SK-N-SH (cell line): ENCODE results near the gene KCNAB1. TPM values are rescaled to one million over a fixed set of nuclear protein-coding genes. Genes with fewer than 3 reads are reported as not detected.
"Not testable (repeated sequence)": the region's sequence is repeated elsewhere in the genome, so short reads cannot be mapped to it uniquely, and the experiment has no call there.

Experiments
- CTCF ChIA-PET: fragments of 300-600, 350-600 bp; formaldehyde crosslinking; extraction: SDS; loops from one replicate; lab custom pipeline; 2021; lab: Yijun Ruan, JAX
- POLR2A ChIA-PET: fragments of 350-600 bp; sonication (Branson Sonifier 250); formaldehyde crosslinking; extraction: SDS; loops from one replicate; lab custom pipeline; 2020; ENCODE audit warnings: antibody characterized with exemption, inconsistent platforms; lab: Yijun Ruan, JAX
- DNase-seq: peaks from one replicate; pipeline ENCODE4 v3.0.0; 2012
- H2AFZ ChIP-seq: fragments of 200-600 bp; sonication (generic); 2 replicates; pipeline ENCODE4 v1.8.1; 2016; ENCODE audit warnings: antibody characterized with exemption, mild to moderate bottlenecking, low read depth
- H3F3A ChIP-seq: fragments of 200-600 bp; sonication (generic); replicated peaks from 2 replicates; pipeline ENCODE3; 2016; ENCODE audit warnings: antibody characterized with exemption, mild to moderate bottlenecking; ENCODE audit not compliant: insufficient read depth
- H3K27ac ChIP-seq, 2 experiments: fragments of 200-500 bp in 1 of 2; fragments of 200-600 bp in 1 of 2; sonication (Bioruptor generic) in 1 of 2; sonication (generic), shearing (Covaris generic) in 1 of 2; 2 replicates each; pipeline versions ENCODE4 v1.5.1 to v1.6.1; 2014 to 2016; ENCODE audit warnings: low read depth in 2 of 2, inconsistent platforms in 1 of 2, low read length in 1 of 2, mild to moderate bottlenecking in 1 of 2, mixed read lengths in 1 of 2
- H3K27me3 ChIP-seq: fragments of 200-600 bp; sonication (generic), shearing (Covaris generic); 2 replicates; pipeline ENCODE4 v1.6.1; 2016; ENCODE audit warnings: mixed run types; ENCODE audit not compliant: insufficient read depth
- H3K36me3 ChIP-seq, 2 experiments: fragments of 200-500 bp in 1 of 2; fragments of 200-600 bp in 1 of 2; sonication (Bioruptor generic) in 1 of 2; sonication (generic) in 1 of 2; replicated peaks in 1 of 2; 2 replicates each; pipeline versions ENCODE3 to v1.5.1; 2014 to 2016; ENCODE audit warnings: low read length in 1 of 2, mild to moderate bottlenecking in 1 of 2; ENCODE audit not compliant: insufficient read depth in 2 of 2, control insufficient read depth in 1 of 2
- H3K4me1 ChIP-seq, 2 experiments: fragments of 200-500 bp in 1 of 2; fragments of 200-600 bp in 1 of 2; sonication (Bioruptor generic) in 1 of 2; sonication (generic), shearing (Covaris generic) in 1 of 2; 2 replicates each; pipeline versions ENCODE4 v1.5.1 to v1.6.1; 2014 to 2016; ENCODE audit warnings: low read depth in 1 of 2, low read length in 1 of 2, mixed run types in 1 of 2; ENCODE audit not compliant: insufficient read depth in 2 of 2, control insufficient read depth in 1 of 2
- H3K4me2 ChIP-seq: fragments of 200-600 bp; sonication (generic), shearing (Covaris generic); 2 replicates; pipeline ENCODE4 v1.6.1; 2017; ENCODE audit warnings: mixed run types
- H3K4me3 ChIP-seq, 2 experiments: fragments of 200-500 bp in 1 of 2; fragments of 200-600 bp in 1 of 2; sonication (Bioruptor generic) in 1 of 2; sonication (generic), shearing (Covaris generic) in 1 of 2; 2 replicates each; pipeline versions ENCODE4 v1.5.1 to v1.8.1; 2014 to 2016; ENCODE audit warnings: low read depth in 2 of 2, inconsistent platforms in 1 of 2, low read length in 1 of 2, mild to moderate bottlenecking in 1 of 2, mixed read lengths in 1 of 2, moderate library complexity in 1 of 2
- H3K79me2 ChIP-seq: fragments of 200-600 bp; sonication (generic); 2 replicates; pipeline ENCODE4 v1.8.1; 2017; ENCODE audit warnings: mild to moderate bottlenecking; ENCODE audit not compliant: insufficient read depth
- H3K9ac ChIP-seq: fragments of 200-600 bp; sonication (generic); 2 replicates; pipeline ENCODE4 v1.6.1; 2017; ENCODE audit warnings: mixed run types
- H3K9me2 ChIP-seq: fragments of 200-600 bp; sonication (generic); 2 replicates; pipeline ENCODE4 v1.6.1; 2017; ENCODE audit warnings: mixed run types
- H3K9me3 ChIP-seq: fragments of 200-600 bp; sonication (generic); 2 replicates; pipeline ENCODE4 v1.6.1; 2017; ENCODE audit warnings: mixed run types, mild to moderate bottlenecking, moderate library complexity
- H4K20me1 ChIP-seq: fragments of 200-600 bp; sonication (generic); 2 replicates; pipeline ENCODE4 v1.6.1; 2017; ENCODE audit warnings: mild to moderate bottlenecking, mixed run types; ENCODE audit not compliant: insufficient read depth
- MEF2A ChIP-seq: IDR thresholded peaks from 2 replicates; pipeline ENCODE4 v1.4.0; 2012; ENCODE audit warnings: low read depth, borderline replicate concordance
- RCOR1 ChIP-seq: fragments of 150-350 bp; IDR thresholded peaks from 2 replicates; pipeline ENCODE4 v1.6.1; 2017; ENCODE audit warnings: antibody characterized with exemption, low read length
- TAF1 ChIP-seq: IDR thresholded peaks from 2 replicates; pipeline ENCODE4 v1.6.1; 2012; ENCODE audit warnings: low read depth, mild to moderate bottlenecking, low read length, moderate library complexity, borderline replicate concordance
- USF2 ChIP-seq: fragments of 150-350 bp; IDR thresholded peaks from 2 replicates; pipeline ENCODE4 v1.6.1; 2017; ENCODE audit warnings: antibody characterized with exemption, low read length, low read depth, borderline replicate concordance
- WGBS: methylation state at CpG from one replicate; pipeline ENCODE4 v1.1.6; 2017; ENCODE audit warnings: low lambda C conversion rate; 5-methylcytosine and 5-hydroxymethylcytosine counted together
- polyA plus RNA-seq, 3 experiments: library from polyadenylated mRNA; depleted of rRNA; stranded (reverse); fragments of >200 nt; gene quantifications; 2 replicates each; pipeline ENCODE4 v1.2.3, GENCODE V29; 2012

Gene KCNAB1
- polyA plus RNA-seq, 1 of the 3 experiments (the other 2 are of a cell fraction): 82.1 TPM

DNA sequence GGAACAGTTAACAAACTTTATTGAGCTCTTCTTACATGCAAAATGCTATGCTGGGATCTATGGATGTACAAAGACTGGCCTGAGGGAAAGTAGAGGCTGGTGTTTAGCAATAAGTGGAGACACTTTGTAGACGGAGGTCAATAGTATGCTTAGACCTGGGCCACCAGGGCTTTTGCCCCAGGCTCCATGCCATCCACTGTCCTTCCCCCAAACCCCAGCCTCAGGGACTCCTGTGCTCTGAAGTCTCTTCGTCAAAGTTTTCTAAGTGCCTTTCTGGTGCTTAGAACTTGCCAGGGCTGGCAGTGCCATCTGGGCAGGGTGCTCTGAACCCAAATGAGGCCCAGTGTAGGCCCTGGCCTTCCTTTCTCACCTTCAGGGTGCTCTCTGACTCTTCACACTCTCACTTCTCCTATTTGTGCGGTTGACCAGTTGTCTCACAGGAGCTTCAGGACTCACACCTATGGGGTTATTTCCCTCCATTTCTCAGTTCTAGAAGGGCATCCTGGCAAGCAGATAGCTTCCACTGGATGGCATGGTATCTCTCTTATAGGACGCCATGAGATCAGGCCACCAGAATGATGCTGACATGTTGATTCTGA is 21.8 kb upstream of the KCNAB1 start:
- H3K79me2 ChIP-seq: no peaks in the 10 kb centered on the region
- no peaks in the 10 kb centered on the region for H4K20me1 ChIP-seq
- H3K27me3 ChIP-seq: no peaks in the 10 kb centered on the region
- no peak overlapping the region for H3K4me2 ChIP-seq
- H3K4me3 ChIP-seq: no peak overlapping the region
- H3K9me3 ChIP-seq: no peaks in the 10 kb centered on the region
- no peak overlapping the region for H3K9ac ChIP-seq
- no peak overlapping the region for H3K27ac ChIP-seq
- CTCF ChIA-PET: no interaction called here
- H2AFZ ChIP-seq: no peak overlapping the region
- H3K4me1 ChIP-seq: no peaks in the 10 kb centered on the region; a peak in 1 of 4 replicates
- H3K9me2 ChIP-seq: no peaks in the 10 kb centered on the region
- POLR2A ChIA-PET: no interaction called here
- H3K36me3 ChIP-seq: no peaks in the 10 kb centered on the region
- TF ChIP-seq TAF1 (no peak), RCOR1 (no peak), MEF2A (no peak), USF2 (no peak)
- no peaks in the 10 kb centered on the region for H3F3A ChIP-seq
- DNase-seq: no peak
- 94% methylated on average over 2 of the region's 4 CpGs for WGBS

DNA sequence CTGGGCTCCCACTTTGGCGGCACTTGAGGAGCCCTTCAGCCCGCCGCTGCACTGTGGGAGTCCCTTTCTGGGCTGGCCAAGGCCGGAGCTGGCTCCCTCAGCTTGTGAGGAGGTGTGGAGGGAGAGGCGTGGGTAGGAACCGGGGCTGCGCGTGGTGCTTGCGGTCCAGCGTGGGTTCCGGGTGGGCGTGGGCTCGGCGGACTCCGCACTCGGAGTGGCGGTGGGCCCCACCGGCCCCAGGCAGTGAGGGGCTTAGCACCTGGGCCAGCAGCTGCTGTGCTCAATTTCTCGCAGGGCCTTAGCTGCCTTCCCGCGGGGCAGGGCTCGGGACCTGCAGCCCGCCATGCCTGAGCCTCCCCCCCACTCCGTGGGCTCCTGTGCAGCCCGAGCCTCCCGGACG is 21.0 kb upstream of the KCNAB1 start:
- H3K36me3 ChIP-seq, POLR2A ChIA-PET, H3K79me2 ChIP-seq, H3K9me3 ChIP-seq, H3K4me2 ChIP-seq, DNase-seq, CTCF ChIA-PET, H3K4me1 ChIP-seq, H3K9ac ChIP-seq, H3K4me3 ChIP-seq, H3K9me2 ChIP-seq, H3K27me3 ChIP-seq, H2AFZ ChIP-seq, H3F3A ChIP-seq, H4K20me1 ChIP-seq, H3K27ac ChIP-seq: not testable (repeated sequence)
- WGBS: 36% methylated on average over 5 of the region's 27 CpGs

GRCh38 chr3:156099984-156100383 is 20.4 kb upstream of the KCNAB1 start:
- H4K20me1 ChIP-seq, H3K27me3 ChIP-seq, CTCF ChIA-PET, H3K4me3 ChIP-seq, H3K4me2 ChIP-seq, POLR2A ChIA-PET, H3K9me2 ChIP-seq, H3K9me3 ChIP-seq, H3K27ac ChIP-seq, H3K79me2 ChIP-seq, H2AFZ ChIP-seq, DNase-seq, H3K9ac ChIP-seq, H3F3A ChIP-seq, H3K36me3 ChIP-seq, H3K4me1 ChIP-seq: not testable (repeated sequence)
- 65% methylated on average over 9 of the region's 9 CpGs for WGBS
